KMS-11 (cell line): ENCODE data around the gene ELK4.
A peak's percentile ranks its signal among the peaks of the same experiment; 100 is the strongest.

ENCODE experiments used
- H2AFZ ChIP-seq: fragments of 200-600 bp; sonication (generic); 2 replicates; pipeline ENCODE4 v1.6.1; 2016; ENCODE audit warnings: antibody characterized with exemption, mixed run types, low read depth
- H3K27ac ChIP-seq: fragments of 200-600 bp; sonication (generic); 2 replicates; pipeline ENCODE4 v1.6.1; 2016; ENCODE audit warnings: mild to moderate bottlenecking, mixed run types
- H3K27me3 ChIP-seq: fragments of 200-600 bp; sonication (generic); 2 replicates; pipeline ENCODE4 v1.6.1; 2017; ENCODE audit warnings: mild to moderate bottlenecking, low read depth, mixed run types, moderate library complexity; ENCODE audit not compliant: insufficient read depth
- H3K36me3 ChIP-seq: fragments of 200-600 bp; sonication (generic); 2 replicates; pipeline ENCODE4 v1.6.1; 2017; ENCODE audit warnings: mild to moderate bottlenecking, mixed run types; ENCODE audit not compliant: insufficient read depth
- H3K4me1 ChIP-seq: fragments of 200-600 bp; sonication (generic); 2 replicates; pipeline ENCODE4 v1.6.1; 2016; ENCODE audit warnings: mild to moderate bottlenecking, low read depth, mixed run types; ENCODE audit not compliant: poor library complexity, severe bottlenecking
- H3K4me2 ChIP-seq: fragments of 200-600 bp; sonication (generic); 2 replicates; pipeline ENCODE4 v1.7.0; 2016; ENCODE audit warnings: mild to moderate bottlenecking, mixed run types
- H3K4me3 ChIP-seq: fragments of 200-600 bp; sonication (generic); IDR thresholded peaks from 2 replicates; pipeline ENCODE4 v1.6.1; 2017; ENCODE audit warnings: low read depth, low read length, mixed read lengths; ENCODE audit not compliant: insufficient read depth
- H3K79me2 ChIP-seq: fragments of 200-600 bp; sonication (generic); 2 replicates; pipeline ENCODE4 v1.6.1; 2016; ENCODE audit warnings: low read depth, mixed run types; ENCODE audit not compliant: insufficient read depth
- H3K9ac ChIP-seq: fragments of 200-600 bp; sonication (generic); 2 replicates; pipeline ENCODE4 v1.6.1; 2016; ENCODE audit warnings: mild to moderate bottlenecking, mixed run types
- H4K20me1 ChIP-seq: fragments of 200-600 bp; sonication (generic); 2 replicates; pipeline ENCODE4 v1.6.1; 2016; ENCODE audit warnings: mild to moderate bottlenecking, mixed run types; ENCODE audit not compliant: insufficient read depth
- TF ChIP-seq, protein P1 (sequence below): fragments of 200-600 bp; sonication (generic); conservative IDR thresholded peaks from 2 replicates; pipeline ENCODE4 v1.6.1; 2017; ENCODE audit warnings: low read depth, mild to moderate bottlenecking, antibody characterized with exemption, low read length, moderate library complexity, mixed read lengths

Gene ELK4

DNA sequence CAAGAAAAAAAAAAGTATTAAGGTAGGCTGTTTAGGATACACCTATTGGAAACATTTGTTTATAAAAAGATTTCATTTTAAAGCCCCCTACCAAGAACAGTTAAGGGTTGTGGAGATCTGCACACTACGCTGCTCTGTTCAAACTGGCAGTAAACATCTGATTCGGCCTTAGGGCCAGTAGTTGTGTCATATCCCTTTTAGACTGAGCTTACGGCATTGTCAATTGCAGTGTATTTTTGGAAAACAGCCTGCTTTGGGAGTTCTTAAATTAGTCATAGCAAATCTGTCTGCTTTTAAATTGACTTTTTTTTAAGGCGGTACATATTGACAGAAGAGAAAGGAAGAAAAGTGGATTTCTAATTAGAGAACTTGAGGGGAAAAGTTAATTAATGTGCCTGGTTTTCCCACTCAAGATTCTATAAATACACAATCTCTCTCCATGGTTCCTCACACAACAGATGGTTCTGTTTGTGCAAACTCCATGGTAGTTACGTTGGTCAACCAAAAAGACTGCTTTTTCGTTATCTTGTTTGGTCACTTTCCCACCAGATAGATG, 1.7 kb upstream of the ELK4 start:
- H3K27ac ChIP-seq = no peak overlapping the region
- no peak overlapping the region for H2AFZ ChIP-seq
- peaks cover under 1% of the 10 kb centered on the region; the same call in 1 of the 2 replicates for H4K20me1 ChIP-seq
- H3K9ac ChIP-seq = no peak overlapping the region
- H3K4me3 ChIP-seq = no peak overlapping the region
- no peak overlapping the region for H3K4me2 ChIP-seq
- no peaks in the 10 kb centered on the region for H3K27me3 ChIP-seq
- no peaks in the 10 kb centered on the region for H3K36me3 ChIP-seq
- H3K79me2 ChIP-seq = peaks cover 25% of the 10 kb centered on the region
- peaks cover 24% of the 10 kb centered on the region for H3K4me1 ChIP-seq
- TF ChIP-seq, protein P1, sequence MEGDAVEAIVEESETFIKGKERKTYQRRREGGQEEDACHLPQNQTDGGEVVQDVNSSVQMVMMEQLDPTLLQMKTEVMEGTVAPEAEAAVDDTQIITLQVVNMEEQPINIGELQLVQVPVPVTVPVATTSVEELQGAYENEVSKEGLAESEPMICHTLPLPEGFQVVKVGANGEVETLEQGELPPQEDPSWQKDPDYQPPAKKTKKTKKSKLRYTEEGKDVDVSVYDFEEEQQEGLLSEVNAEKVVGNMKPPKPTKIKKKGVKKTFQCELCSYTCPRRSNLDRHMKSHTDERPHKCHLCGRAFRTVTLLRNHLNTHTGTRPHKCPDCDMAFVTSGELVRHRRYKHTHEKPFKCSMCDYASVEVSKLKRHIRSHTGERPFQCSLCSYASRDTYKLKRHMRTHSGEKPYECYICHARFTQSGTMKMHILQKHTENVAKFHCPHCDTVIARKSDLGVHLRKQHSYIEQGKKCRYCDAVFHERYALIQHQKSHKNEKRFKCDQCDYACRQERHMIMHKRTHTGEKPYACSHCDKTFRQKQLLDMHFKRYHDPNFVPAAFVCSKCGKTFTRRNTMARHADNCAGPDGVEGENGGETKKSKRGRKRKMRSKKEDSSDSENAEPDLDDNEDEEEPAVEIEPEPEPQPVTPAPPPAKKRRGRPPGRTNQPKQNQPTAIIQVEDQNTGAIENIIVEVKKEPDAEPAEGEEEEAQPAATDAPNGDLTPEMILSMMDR = no peak

DNA sequence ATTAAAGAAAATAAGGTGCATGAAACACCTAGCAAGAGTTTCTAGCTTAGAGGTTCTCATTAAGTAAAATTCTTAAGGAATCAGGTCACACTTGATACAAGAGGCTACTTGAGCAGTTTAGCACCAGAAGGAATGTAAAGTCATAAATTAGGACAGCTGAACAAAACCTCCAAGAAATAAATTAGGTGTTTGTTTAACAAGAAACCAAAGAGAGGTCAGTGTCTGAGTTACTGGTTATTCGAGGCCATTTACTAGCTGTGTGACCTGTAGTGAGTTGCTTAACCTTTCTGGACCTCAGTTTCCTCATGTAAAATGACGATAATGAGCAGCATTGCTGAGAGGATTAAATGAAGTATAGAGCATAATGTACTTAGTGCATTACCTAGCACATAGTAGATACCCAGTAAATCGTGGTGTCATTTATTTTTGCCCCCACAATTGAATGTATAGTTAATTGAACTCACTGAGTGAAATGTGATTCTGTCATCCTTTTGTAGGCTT, 908 bp upstream of the ELK4 start:
- Histone ChIP-seq H3K27me3 (no peaks in the 10 kb centered on the region), H3K36me3 (no peaks in the 10 kb centered on the region), H3K79me2 (peaks cover 33% of the 10 kb centered on the region), H3K4me2 (peak overlapping the region; percentile 85), H3K4me3 (peak overlapping the region; percentile 96), H4K20me1 (peaks cover 6% of the 10 kb centered on the region; the same call in 1 of the 2 replicates), H3K4me1 (peaks cover 30% of the 10 kb centered on the region), H2AFZ (peak overlapping the region; percentile 70; the same call in 1 of the 2 replicates), H3K27ac (peak overlapping the region; percentile 97; the same call in 1 of the 2 replicates), H3K9ac (peak overlapping the region; percentile 91; the same call in 1 of the 2 replicates)
- TF ChIP-seq, protein P1 = no peak

DNA sequence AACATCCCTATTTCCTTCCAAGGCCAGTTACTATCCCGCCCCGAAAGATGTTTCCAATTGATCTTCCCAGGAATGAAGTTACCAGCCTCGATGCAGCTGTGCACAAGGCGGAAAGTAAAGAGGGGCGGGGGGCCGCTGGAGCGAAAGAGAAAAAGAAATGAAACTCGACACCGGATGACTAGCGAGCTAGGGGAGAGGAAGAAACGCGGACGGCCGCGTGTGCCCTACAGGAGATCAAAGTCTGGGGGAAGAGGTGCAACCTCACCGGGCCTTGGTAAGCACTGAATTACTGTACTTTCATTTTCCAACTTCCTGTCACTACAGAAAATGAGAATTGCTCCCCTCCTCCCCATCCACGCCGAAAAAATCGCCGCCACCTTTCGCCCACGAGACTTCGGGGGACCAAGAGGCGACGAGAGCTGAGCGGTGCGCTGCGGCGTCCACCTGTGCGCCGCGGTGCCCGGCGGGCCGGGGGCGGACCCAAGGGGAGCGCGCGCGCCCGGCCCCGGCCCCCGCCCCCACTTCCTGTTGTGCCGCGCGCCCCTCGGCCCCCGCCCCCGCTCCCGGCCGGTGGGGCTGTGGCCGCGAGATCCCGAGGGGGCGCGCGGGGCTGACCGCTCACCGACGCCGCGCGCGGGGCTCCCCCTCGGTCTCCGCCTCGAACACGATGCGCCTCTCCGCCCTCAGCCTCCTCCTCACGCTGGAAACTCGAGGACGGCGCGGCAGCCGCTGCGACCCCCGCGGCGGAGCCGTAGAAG, 622 bp downstream of the ELK4 start:
- peak overlapping the region; percentile 89 for H3K4me2 ChIP-seq
- TF ChIP-seq, protein P1 = no peak
- peak overlapping the region; percentile 91 for H3K9ac ChIP-seq
- peaks cover 6% of the 10 kb centered on the region; the same call in 1 of the 2 replicates for H4K20me1 ChIP-seq
- H3K27me3 ChIP-seq = no peaks in the 10 kb centered on the region
- no peaks in the 10 kb centered on the region for H3K36me3 ChIP-seq
- H3K79me2 ChIP-seq = peaks cover 48% of the 10 kb centered on the region
- H3K4me3 ChIP-seq = peak overlapping the region; percentile 53
- peak overlapping the region; percentile 97 for H3K27ac ChIP-seq
- peaks cover 46% of the 10 kb centered on the region for H3K4me1 ChIP-seq
- peak overlapping the region; percentile 51; the same call in 1 of the 2 replicates for H2AFZ ChIP-seq

GRCh38 chr1:205630651-205631009, 1.2 kb downstream of the ELK4 start:
- Histone ChIP-seq H3K27me3 (no peaks in the 10 kb centered on the region), H3K4me3 (peak overlapping the region; percentile 53), H2AFZ (peak overlapping the region; percentile 51; the same call in 1 of the 2 replicates), H4K20me1 (peaks cover 6% of the 10 kb centered on the region; the same call in 1 of the 2 replicates), H3K36me3 (no peaks in the 10 kb centered on the region), H3K4me2 (peak overlapping the region; percentile 89), H3K9ac (peak overlapping the region; percentile 91), H3K4me1 (peaks cover 49% of the 10 kb centered on the region), H3K79me2 (peaks cover 54% of the 10 kb centered on the region), H3K27ac (peak overlapping the region; percentile 97)
- TF ChIP-seq, protein P1 = no peak
